Endodermal cell (in vitro differentiated cells): Measurements from ENCODE around the gene ATOH8. TPM values are rescaled to one million over a fixed set of nuclear protein-coding genes. Genes with fewer than 3 reads are reported as not detected.
A peak's percentile ranks its signal among the peaks of the same experiment; 100 is the strongest.

Experiments used
- DNase-seq: peaks from one replicate; pipeline ENCODE4 v3.0.0-alpha.2; 2017
- H3K27ac ChIP-seq: 2 replicates; pipeline ENCODE4 v1.5.1; 2013; ENCODE audit warnings: mild to moderate bottlenecking, low read depth, low read length, moderate library complexity
- H3K27me3 ChIP-seq: 2 replicates; pipeline ENCODE4 v1.6.1; 2013; ENCODE audit warnings: mild to moderate bottlenecking, low read length, moderate library complexity; ENCODE audit not compliant: insufficient read depth, control insufficient read depth, poor library complexity, severe bottlenecking
- H3K36me3 ChIP-seq: 2 replicates; pipeline ENCODE4 v1.7.0; 2013; ENCODE audit warnings: mild to moderate bottlenecking, low read length, moderate library complexity; ENCODE audit not compliant: control insufficient read depth, insufficient read depth
- H3K4me1 ChIP-seq: one replicate; pipeline ENCODE4 v1.7.0; 2013; ENCODE audit warnings: low read length; ENCODE audit not compliant: control insufficient read depth, insufficient read depth
- H3K4me3 ChIP-seq: 2 replicates; pipeline ENCODE4 v1.5.1; 2013; ENCODE audit warnings: mild to moderate bottlenecking, low read length, moderate library complexity
- H3K9ac ChIP-seq: 2 replicates; pipeline ENCODE4 v1.6.1; 2013; ENCODE audit warnings: mild to moderate bottlenecking, low read length, moderate library complexity; ENCODE audit not compliant: poor library complexity, severe bottlenecking; ENCODE audit errors: extremely low read depth
- H3K9me3 ChIP-seq: 2 replicates; pipeline ENCODE4 v1.6.1; 2013; ENCODE audit warnings: mild to moderate bottlenecking, low read length, moderate library complexity; ENCODE audit not compliant: control insufficient read depth
- H3K27ac Mint-ChIP-seq: 2 replicates; pipeline ENCODE4 v1.8.0; 2020; ENCODE audit warnings: mixed read lengths
- H3K27me3 Mint-ChIP-seq: 2 replicates; pipeline ENCODE4 v1.8.0; 2021; ENCODE audit warnings: mild to moderate bottlenecking, mixed read lengths; ENCODE audit not compliant: insufficient read depth
- H3K36me3 Mint-ChIP-seq: 2 replicates; pipeline ENCODE4 v1.8.0; 2020; ENCODE audit warnings: low read depth, mixed read lengths
- H3K4me1 Mint-ChIP-seq: 2 replicates; pipeline ENCODE4 v1.8.0; 2020; ENCODE audit warnings: mixed read lengths
- H3K4me3 Mint-ChIP-seq: 2 replicates; pipeline ENCODE4 v1.8.0; 2020; ENCODE audit warnings: mild to moderate bottlenecking, moderate library complexity, mixed read lengths
- H3K9me3 Mint-ChIP-seq: 2 replicates; pipeline ENCODE4 v1.8.0; 2020; ENCODE audit warnings: mild to moderate bottlenecking, mixed read lengths
- CTCF ChIP-seq: fragments of 200-600 bp; sonication (generic); conservative IDR thresholded peaks from 2 replicates; pipeline ENCODE4 v1.5.0; 2021; ENCODE audit warnings: antibody characterized with exemption, mild to moderate bottlenecking
- WGBS, 2 experiments: methylation state at CpG; one replicate each; pipeline versions ENCODE4 v1.1.5 to v1.1.7; 2013; ENCODE audit warnings: missing lambda C conversion rate in 2 of 2, mixed read lengths in 1 of 2; ENCODE audit not compliant: insufficient coverage in 1 of 2, insufficient read length in 1 of 2; 5-methylcytosine and 5-hydroxymethylcytosine counted together
- total RNA-seq, 2 donors: library from RNA; stranded (reverse); fragmentation: NEBNext Ultra II Directional in 1 of 2; extraction: Animal tissue kit (Norgen Biotek cat#: 25700) in 1 of 2; gene quantifications; 2 replicates in 1 of 2; 3 replicates in 1 of 2; pipeline ENCODE4 v1.2.1, GENCODE V29; 2021

Gene ATOH8
- total RNA-seq, 2 donors from 2014 or later, result 1.3 to 1.6 TPM

GRCh38 chr2:85723707-85724360 is 30.0 kb upstream of the ATOH8 start:
- H3K9me3 Mint-ChIP-seq, result peaks cover 6% of the 10 kb centered on the region
- H3K9me3 ChIP-seq, result peaks cover 9% of the 10 kb centered on the region
- H3K27me3 ChIP-seq, result peaks cover 30% of the 10 kb centered on the region
- H3K27ac ChIP-seq, result no peak overlapping the region
- TF ChIP-seq CTCF, result no peak
- no peaks in the 10 kb centered on the region for H3K36me3 Mint-ChIP-seq
- H3K4me1 ChIP-seq, result peaks cover 2% of the 10 kb centered on the region
- H3K36me3 ChIP-seq, result no peaks in the 10 kb centered on the region
- H3K9ac ChIP-seq, result no peak overlapping the region
- no peak overlapping the region for H3K27ac Mint-ChIP-seq
- no peak overlapping the region for H3K4me3 ChIP-seq
- peaks cover 6% of the 10 kb centered on the region for H3K4me1 Mint-ChIP-seq
- DNase-seq, result no peak
- no peak overlapping the region for H3K4me3 Mint-ChIP-seq
- 97% methylated on average over 2 of the region's 2 CpGs; no CpG with 5 or more reads in 1 of the 2 experiments for WGBS, 2 experiments
- peaks cover 30% of the 10 kb centered on the region for H3K27me3 Mint-ChIP-seq

- Mint-ChIP-seq H3K36me3 (no peaks in the 10 kb centered on the region), H3K27me3 (peaks cover 26% of the 10 kb centered on the region), H3K9me3 (peaks cover 6% of the 10 kb centered on the region), H3K27ac (no peak overlapping the region), H3K4me3 (no peak overlapping the region), H3K4me1 (peaks cover 7% of the 10 kb centered on the region)
- no peak for TF ChIP-seq CTCF
- Histone ChIP-seq H3K4me3 (no peak overlapping the region), H3K9me3 (peaks cover 9% of the 10 kb centered on the region), H3K36me3 (no peaks in the 10 kb centered on the region), H3K27me3 (peaks cover 24% of the 10 kb centered on the region), H3K27ac (no peak overlapping the region), H3K9ac (no peak overlapping the region), H3K4me1 (no peaks in the 10 kb centered on the region)
- DNase-seq, result peak; percentile 43
- 89 to 94% methylated on average over 5 of the region's 5 CpGs for WGBS, 2 experiments
Measured at GRCh38 chr2:85724731-85725181, 29.0 kb upstream of the ATOH8 start.

- DNase-seq, result no peak
- no peak overlapping the region for H3K9ac ChIP-seq
- no peaks in the 10 kb centered on the region for H3K36me3 ChIP-seq
- WGBS, 2 experiments, result 78% methylated on average over 2 of the region's 2 CpGs; no CpG with 5 or more reads in 1 of the 2 experiments
- H3K27ac ChIP-seq, result no peak overlapping the region
- H3K27me3 ChIP-seq, result peaks cover 24% of the 10 kb centered on the region
- no peak for TF ChIP-seq CTCF
- H3K27me3 Mint-ChIP-seq, result peaks cover 23% of the 10 kb centered on the region
- no peaks in the 10 kb centered on the region for H3K36me3 Mint-ChIP-seq
- H3K27ac Mint-ChIP-seq, result no peak overlapping the region
- peaks cover 7% of the 10 kb centered on the region for H3K4me1 Mint-ChIP-seq
- H3K4me1 ChIP-seq, result no peaks in the 10 kb centered on the region
- H3K9me3 ChIP-seq, result peaks cover 7% of the 10 kb centered on the region
- H3K4me3 Mint-ChIP-seq, result no peak overlapping the region
- no peak overlapping the region for H3K4me3 ChIP-seq
- H3K9me3 Mint-ChIP-seq, result peaks cover 4% of the 10 kb centered on the region
Measured at GRCh38 chr2:85725451-85725850, 28.3 kb upstream of the ATOH8 start.
